Measurements from ENCODE around the gene CPSF2.
"Not testable (repeated sequence)": the region's sequence is repeated elsewhere in the genome, so short reads cannot be mapped to it uniquely, and the experiment has no call there.

Gene CPSF2

DNA sequence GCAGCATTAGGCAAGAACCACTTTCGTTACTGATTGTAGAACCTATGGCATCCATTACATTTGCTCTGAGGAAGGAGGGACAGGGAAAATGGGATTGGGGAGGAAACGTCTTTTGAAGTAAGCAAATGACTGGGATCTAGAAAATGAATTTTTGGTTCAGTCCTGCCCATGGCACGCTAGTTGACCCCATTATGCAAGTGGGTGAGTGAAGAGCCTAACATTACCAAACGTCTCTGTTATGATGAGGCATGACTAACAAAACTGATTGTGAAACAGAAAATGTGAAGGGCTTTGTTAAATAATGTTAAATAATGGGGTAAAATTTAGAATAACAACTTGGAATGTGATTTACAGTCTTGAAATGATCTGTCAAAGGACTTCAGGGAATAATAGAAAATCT, 38.9 kb downstream of the CPSF2 start:
- no peak for DNase-seq

GRCh38 chr14:92161521-92161920, 39.8 kb downstream of the CPSF2 start:
- no peak for DNase-seq

DNA sequence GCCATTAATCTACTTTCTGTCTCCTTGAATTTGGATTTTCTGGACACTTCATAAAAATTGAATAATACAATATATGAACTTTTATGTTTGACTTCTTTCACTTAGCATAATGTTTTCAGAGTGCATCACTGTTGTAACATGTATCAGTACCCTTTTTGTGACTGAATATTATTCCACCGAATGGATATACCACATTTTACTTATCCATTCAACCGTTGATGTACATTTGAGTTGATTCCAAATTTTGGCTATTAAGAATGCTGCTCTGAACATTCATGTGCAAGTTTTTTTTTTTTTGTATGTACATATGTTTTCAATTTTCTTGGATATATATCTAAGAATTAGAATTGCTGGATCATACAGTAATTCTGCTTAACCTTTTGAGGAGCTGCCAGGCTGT, 43.2 kb downstream of the CPSF2 start:
- DNase-seq: no peak

DNA sequence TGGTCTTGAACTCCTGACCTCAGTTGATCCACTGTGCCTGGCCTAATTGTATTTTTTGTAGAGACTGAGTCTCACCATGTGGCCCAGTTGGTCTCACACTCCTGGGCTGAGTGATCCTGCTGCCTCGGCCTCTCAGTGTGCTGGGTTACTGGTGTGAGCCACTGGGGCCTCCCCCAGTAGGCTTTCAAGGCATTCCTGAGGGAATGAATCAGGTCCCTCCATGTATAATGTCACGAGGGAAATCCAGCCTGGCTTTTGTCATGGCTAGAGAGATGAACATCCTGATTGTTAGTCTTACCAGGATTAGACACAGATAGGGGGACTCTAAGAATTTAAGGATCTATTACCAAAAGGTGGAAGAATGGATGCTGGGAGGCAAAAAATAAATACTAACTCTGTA, 51.9 kb downstream of the CPSF2 start:
- no peak for DNase-seq

DNA sequence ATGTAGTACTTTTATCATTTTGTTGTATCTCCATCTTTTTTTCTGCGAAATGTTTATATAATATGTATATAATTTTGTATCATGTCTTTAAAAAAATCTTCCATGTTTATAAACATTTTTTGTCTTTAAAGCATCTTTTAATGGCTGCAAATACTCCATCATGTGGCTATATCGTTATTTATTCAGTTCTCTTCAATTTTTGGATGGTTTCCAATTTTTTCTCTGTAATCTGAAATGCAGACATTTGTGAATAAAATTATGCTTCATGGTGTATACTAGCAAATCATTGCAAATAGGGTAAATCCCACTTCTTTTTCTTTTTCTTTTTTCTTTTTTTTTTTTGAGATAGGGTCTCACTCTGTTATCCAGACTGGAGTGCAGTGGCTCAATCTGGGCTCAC, 54.0 kb downstream of the CPSF2 start:
- no peak for DNase-seq

DNA sequence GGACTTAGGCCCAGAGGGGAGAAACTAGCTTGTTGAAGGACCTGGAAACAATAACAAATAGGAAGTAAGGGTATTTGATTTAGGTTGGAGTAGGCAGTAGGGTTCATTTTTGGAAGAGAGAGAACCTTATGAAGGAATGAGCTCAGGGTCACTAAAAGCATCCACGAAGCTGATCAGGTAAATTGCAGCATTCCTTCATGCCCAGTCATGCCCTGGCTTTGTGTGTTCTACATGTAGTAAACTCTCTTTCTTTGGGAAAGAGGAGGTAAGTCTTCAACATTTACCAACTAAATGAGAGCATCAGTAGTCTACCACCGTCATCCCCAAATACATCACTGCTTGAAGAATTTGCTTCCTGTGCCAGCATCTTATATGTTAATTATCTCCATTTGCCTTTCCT, 54.7 kb downstream of the CPSF2 start:
- no peak for DNase-seq

DNA sequence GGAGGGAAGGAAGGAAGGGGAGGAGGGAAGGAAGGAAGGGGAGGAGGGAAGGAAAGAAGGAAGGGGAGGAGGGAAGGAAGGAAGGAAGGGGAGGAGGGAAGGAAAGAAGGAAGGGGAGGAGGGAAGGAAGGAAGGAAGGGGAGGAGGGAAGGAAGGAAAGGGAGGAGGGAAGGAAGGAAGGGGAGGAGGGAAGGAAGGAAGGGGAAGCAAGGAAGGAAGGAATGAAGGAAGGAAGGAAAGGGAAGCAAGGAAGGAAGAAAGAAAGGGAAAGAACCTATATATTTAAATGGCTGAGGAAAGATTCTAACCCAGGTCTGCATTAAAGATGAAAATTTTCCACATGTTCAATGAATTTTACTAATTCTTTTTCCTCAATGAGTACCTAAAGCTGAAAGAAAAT, 57.4 kb downstream of the CPSF2 start:
- DNase-seq: not testable (repeated sequence)

- DNase-seq: no peak
Measured at GRCh38 chr14:92185559-92185958, 63.8 kb downstream of the CPSF2 start.

DNA sequence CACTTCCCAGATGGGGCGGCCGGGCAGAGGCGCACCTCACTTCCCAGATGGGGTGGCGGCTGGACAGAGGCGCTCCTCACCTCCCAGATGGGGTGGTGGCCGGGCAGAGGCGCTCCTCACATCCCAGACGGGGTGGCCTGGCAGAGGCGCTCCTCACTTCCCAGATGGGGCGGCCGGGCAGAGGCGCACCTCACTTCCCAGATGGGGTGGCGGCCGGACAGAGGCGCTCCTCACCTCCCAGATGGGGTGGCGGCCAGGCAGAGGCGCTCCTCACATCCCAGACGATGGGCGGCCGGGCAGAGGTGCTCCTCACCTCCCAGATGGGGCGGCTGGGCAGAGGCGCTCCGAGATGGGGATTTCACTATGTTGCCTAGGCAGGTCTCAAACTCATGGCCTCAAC, 65.8 kb downstream of the CPSF2 start:
- not testable (repeated sequence) for DNase-seq

DNA sequence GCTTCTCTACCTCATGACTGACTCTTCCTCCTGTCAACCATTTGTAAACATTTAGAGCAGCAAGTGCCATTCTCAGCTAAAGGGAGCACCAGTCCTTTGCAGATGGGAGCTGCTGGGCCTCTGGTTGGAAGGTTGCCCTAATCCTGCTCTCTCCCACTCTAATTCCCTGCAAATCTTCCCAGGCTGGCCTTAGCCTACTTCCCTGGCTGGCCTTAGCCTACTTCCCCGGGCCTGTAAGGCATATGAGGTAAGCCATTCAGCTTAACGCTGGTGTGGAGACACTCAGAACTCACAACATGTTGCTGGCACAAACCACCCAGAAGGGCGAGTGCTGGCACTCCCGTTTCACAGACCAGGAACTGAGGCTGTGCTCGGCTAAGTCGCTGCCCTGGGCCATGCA, 69.0 kb downstream of the CPSF2 start:
- no peak for DNase-seq

GRCh38 chr14:92198804-92199203, 77.0 kb downstream of the CPSF2 start:
- no peak for DNase-seq

DNA sequence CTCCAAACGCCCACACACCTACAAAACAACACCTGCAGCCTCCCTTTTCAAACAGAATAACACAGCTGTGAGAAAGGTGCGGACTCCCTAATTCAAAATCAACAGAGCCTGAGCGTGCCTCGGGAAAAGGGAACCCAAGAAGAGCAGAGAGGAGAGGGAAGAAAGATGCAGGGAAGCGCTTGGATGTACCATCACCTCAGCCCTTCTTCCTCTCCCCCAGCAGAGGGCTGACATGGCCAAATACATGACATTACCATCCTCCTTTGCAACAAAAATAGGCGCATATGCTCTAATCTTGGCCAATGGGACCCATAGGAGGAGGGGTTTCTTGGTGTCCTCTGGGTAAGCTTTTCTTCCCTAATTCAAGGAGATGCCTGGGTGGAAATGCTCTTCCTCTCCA, 78.0 kb downstream of the CPSF2 start:
- no peak for DNase-seq

DNA sequence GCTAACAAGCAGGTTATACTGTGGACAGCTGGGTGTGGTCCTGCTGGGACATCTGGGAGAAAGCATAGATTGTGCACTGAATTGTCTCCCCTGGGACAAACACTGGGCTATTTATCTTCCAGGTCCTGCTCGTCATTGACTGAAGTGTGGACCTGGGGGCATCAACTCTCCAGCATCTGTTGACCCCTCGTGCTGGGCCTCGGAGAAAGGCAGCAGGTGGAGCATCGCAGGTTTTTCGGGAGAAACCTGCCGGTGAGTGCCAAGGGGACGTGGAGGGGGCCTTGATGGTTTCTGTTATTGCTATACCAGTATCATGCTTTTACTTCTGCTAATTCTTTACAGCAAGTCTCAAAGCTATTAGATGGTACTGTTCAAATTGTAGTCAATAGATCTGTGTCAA, 81.3 kb downstream of the CPSF2 start:
- DNase-seq: no peak

DNA sequence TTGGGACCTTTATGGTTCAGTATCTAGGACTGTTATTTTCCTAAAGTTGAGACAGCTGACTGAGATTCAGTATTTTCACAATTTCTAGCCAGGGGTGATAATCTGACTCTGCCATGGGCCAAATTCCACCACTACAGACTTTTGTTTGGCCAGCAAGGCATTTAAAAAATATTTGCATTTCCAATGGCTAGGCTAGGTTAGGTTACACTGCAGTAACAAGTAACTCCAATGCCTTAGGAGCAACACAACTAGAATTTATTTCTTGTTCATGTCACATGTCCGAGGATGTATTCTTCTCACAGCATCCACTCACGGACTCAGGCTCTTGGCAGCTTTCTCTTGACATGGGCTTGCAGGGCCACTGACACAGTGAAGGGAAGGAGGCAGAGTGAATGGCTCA, 83.0 kb downstream of the CPSF2 start:
- no peak for DNase-seq

GRCh38 chr14:92207012-92207927, 85.5 kb downstream of the CPSF2 start:
- DNase-seq: no peak

DNA sequence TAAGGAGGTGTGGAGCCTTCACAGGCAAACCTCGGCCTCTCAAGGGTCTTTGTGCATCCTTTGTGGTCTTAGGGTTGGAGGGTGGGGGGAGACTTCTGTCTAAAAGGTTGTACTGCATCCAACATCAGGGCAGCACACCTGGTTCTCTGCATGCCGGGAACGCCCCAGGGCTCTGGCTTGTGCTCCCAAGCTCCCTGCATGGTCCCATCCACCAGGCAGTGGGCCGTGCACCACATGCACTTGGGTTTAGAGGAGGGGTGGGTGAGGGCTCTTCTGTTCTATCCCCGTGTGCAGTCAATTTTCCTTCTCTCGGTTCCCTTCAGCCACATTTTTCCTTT, 86.1 kb downstream of the CPSF2 start:
- DNase-seq: no peak

GRCh38 chr14:92209141-92209540, 87.4 kb downstream of the CPSF2 start:
- no peak for DNase-seq

DNA sequence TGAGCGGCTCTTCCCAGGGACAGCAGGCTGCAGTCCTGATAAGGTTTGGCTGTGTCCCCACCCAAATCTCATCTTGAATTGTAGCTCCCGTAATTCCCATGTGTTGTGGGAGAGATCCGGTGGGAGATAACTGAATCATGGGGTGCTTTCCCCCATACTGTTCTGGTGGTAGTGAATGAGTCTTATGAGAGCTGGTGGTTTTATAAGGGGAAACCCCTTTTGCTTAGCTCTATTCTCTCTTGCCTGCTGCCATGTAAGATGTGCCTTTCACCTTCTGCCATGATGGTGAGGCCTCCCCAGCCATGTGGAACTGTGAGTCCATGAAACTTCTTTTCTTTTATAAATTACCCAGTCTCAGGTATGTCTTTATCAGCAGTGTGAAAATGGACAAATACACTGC, 91.4 kb downstream of the CPSF2 start:
- DNase-seq: not testable (repeated sequence)

- no peak for DNase-seq
Measured at GRCh38 chr14:92215579-92215978, 93.8 kb downstream of the CPSF2 start.

- DNase-seq: no peak
Measured at GRCh38 chr14:92217936-92218335, 96.2 kb downstream of the CPSF2 start.

All from NCI-H510A (cell line).